Spleen (tissue), 11 donors: ENCODE results near the gene ADRB2. TPM values are rescaled to one million over a fixed set of nuclear protein-coding genes. Genes with fewer than 3 reads are reported as not detected.

Source experiments
- DNase-seq: peaks from one replicate; pipeline ENCODE4 v3.0.0-alpha.2; 2020
- H3K27ac ChIP-seq, 8 donors: fragments of 200-600 bp; sonication (generic) in 7 of 8; 1 replicate in 4 of 8; 2 replicates in 4 of 8; pipeline versions ENCODE4 v1.5.0 to v1.8.0; 2016 to 2021; ENCODE audit warnings: inconsistent platforms in 4 of 8, mild to moderate bottlenecking in 4 of 8, moderate library complexity in 1 of 8
- H3K27me3 ChIP-seq, 7 donors: fragments of 200-600 bp; sonication (generic) in 6 of 7; replicated peaks in 1 of 7; 1 replicate in 4 of 7; 2 replicates in 3 of 7; pipeline versions ENCODE4 v1.5.0 to v1.8.0; 2016 to 2021; ENCODE audit warnings: inconsistent platforms in 3 of 7, mild to moderate bottlenecking in 1 of 7
- H3K36me3 ChIP-seq, 6 donors: fragments of 200-600 bp; sonication (generic) in 5 of 6; 1 replicate in 4 of 6; 2 replicates in 2 of 6; pipeline versions ENCODE4 v1.5.0 to v1.8.0; 2016 to 2021; ENCODE audit warnings: inconsistent platforms in 2 of 6
- H3K4me1 ChIP-seq, 6 donors: fragments of 200-600 bp; sonication (generic) in 5 of 6; 1 replicate in 3 of 6; 2 replicates in 3 of 6; pipeline versions ENCODE4 v1.5.0 to v1.8.0; 2016 to 2021; ENCODE audit warnings: inconsistent platforms in 3 of 6
- H3K4me3 ChIP-seq, 8 donors: fragments of 200-600 bp; sonication (generic) in 7 of 8; 1 replicate in 4 of 8; 2 replicates in 4 of 8; pipeline versions ENCODE4 v1.5.0 to v1.8.0; 2016 to 2021; ENCODE audit warnings: inconsistent platforms in 4 of 8, mild to moderate bottlenecking in 4 of 8, moderate library complexity in 2 of 8
- H3K9me3 ChIP-seq, 8 donors: fragments of 200-600 bp; sonication (generic) in 7 of 8; 1 replicate in 4 of 8; 2 replicates in 4 of 8; pipeline versions ENCODE4 v1.5.0 to v1.8.0; 2016 to 2021; ENCODE audit warnings: inconsistent platforms in 4 of 8
- POLR2A ChIP-seq, 3 donors: fragments of 450-650 bp; IDR thresholded peaks; one replicate each; pipeline ENCODE4 v1.5.1; 2017; ENCODE audit warnings: antibody characterized with exemption in 3 of 3, mild to moderate bottlenecking in 1 of 3
- POLR2AphosphoS5 ChIP-seq, 3 donors: sonication (generic); formaldehyde crosslinking; IDR thresholded peaks; one replicate each; pipeline ENCODE4 v1.5.1; 2017; ENCODE audit warnings: antibody characterized with exemption in 3 of 3
- WGBS, 5 donors: extraction: QIAGEN DNeasy Blood & Tissue Kit in 3 of 5; methylation state at CpG; one replicate each; pipeline versions ENCODE4 v1.1.5 to v1.1.7; 2013 to 2018; 5-methylcytosine and 5-hydroxymethylcytosine counted together
- intact Hi-C: fragments of 100-400 bp; cut with DNase I; formaldehyde crosslinking; loops from one replicate; pipeline ENCODE4 v1.15.0; 2023; ENCODE audit warnings: low total_unique reads
- polyA plus RNA-seq, 3 donors: library from polyadenylated mRNA; stranded (reverse); fragments of 200-250 nt; gene quantifications; one replicate each; pipeline ENCODE4 v1.2.1, GENCODE V29; 2013
- total RNA-seq, 7 donors: library from RNA; depleted of rRNA in 3 of 7; stranded (reverse); fragments of >200 nt in 3 of 7; fragmentation: NEBNext Ultra II Directional in 4 of 7; extraction: Animal tissue kit (Norgen Biotek cat#: 25700) in 4 of 7; gene quantifications; one replicate each; pipeline versions ENCODE4 v1.1.0 to v1.2.1, GENCODE V29; 2016 to 2021
- TF ChIP-seq, protein P1 (sequence below), 11 experiments: fragments of 200-600 bp in 7 of 11; fragments of 450-650 bp in 4 of 11; sonication (generic) in 4 of 11; IDR thresholded peaks in 8 of 11; conservative IDR thresholded peaks in 3 of 11; 1 replicate in 7 of 11; 2 replicates in 4 of 11; pipeline versions ENCODE4 v1.4.0 to v1.8.0; 2016 to 2021; ENCODE audit warnings: antibody characterized with exemption in 11 of 11, inconsistent platforms in 4 of 11, mild to moderate bottlenecking in 1 of 11
- donor health status: healthy with polysubstance abuse.
- donor health status: DM: no; HTN: no; CAD: no; lungs with moderate emphysema.
- donor health status: DM: no; HTN: no; CAD: no.
- donor health status: Bipolar disorder and iron deficiency.
- donor health status: healthy.
- donor health status: DM: no; HTN: no; CAD: no.
- donor health status: DM: yes; HTN: yes; CAD: no.

Gene ADRB2
- total and polyA plus RNA-seq, 10 donors, result 1.2 to 23.1 (median 9.4) TPM

DNA sequence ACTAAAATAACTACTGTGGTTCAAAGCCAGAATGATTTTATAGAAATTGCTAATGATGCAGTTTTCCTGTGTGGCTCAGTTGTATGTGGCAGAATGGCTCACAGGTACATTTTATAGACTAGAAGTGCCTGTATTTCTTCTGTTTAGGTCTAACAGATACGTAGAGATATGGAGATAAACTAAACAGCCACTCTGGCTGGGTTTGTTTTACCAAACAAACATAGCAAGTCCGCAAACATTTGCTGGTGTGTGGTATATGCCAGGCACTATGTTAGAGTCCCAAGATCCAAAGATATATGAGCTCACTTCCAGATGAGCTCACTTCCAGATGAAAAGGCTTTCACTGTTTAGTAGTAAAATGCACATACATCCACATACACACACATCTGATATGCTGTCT, 24.4 kb downstream of the ADRB2 start:
- H3K4me1 ChIP-seq, result peaks cover 11 to 73% (median 43%) of the 10 kb centered on the region in 6 donors
- no peaks in the 10 kb centered on the region for H3K27me3 ChIP-seq
- TF ChIP-seq POLR2A (IDR thresholded peaks at IDR 0.05) (no peak), POLR2AphosphoS5 (IDR thresholded peaks at IDR 0.05) (no peak)
- TF ChIP-seq, protein P1, sequence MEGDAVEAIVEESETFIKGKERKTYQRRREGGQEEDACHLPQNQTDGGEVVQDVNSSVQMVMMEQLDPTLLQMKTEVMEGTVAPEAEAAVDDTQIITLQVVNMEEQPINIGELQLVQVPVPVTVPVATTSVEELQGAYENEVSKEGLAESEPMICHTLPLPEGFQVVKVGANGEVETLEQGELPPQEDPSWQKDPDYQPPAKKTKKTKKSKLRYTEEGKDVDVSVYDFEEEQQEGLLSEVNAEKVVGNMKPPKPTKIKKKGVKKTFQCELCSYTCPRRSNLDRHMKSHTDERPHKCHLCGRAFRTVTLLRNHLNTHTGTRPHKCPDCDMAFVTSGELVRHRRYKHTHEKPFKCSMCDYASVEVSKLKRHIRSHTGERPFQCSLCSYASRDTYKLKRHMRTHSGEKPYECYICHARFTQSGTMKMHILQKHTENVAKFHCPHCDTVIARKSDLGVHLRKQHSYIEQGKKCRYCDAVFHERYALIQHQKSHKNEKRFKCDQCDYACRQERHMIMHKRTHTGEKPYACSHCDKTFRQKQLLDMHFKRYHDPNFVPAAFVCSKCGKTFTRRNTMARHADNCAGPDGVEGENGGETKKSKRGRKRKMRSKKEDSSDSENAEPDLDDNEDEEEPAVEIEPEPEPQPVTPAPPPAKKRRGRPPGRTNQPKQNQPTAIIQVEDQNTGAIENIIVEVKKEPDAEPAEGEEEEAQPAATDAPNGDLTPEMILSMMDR (IDR thresholded peaks at IDR 0.05 in 8 of 11, conservative IDR thresholded peaks at IDR 0.05 in 3 of 11), result no peak
- peak overlapping the region in 3 of 8 donors; percentile 42 to 82 (median 79) for H3K27ac ChIP-seq
- no peak overlapping the region for H3K4me3 ChIP-seq
- no peaks in the 10 kb centered on the region for H3K9me3 ChIP-seq
- no peaks in the 10 kb centered on the region for H3K36me3 ChIP-seq
- DNase-seq, result no peak
- intact Hi-C loops, result no loop called here
- 87 to 95% (median 93%) methylated on average over 2 of the region's 2 CpGs for WGBS, 5 donors

DNA sequence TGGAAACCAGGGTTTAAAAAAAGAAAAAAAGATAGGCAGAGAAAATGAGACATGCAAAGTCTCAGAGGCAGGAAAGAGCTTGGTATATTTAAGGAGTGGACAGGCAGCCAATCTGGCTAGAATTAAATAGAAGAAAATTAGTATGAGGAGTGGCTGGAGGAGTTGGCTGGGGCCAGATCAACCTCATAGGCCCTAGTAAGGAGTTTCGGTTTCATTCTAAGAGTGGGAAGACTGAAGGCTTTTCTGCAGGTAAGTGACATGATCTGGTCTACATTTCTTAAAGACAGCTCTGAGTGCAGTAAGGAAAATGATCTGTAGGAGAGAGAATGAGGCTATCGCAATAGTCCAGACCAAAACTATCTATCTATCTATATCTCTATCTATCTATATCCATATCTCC, 27.5 kb downstream of the ADRB2 start:
- DNase-seq, result no peak
- Histone ChIP-seq H3K27ac (peak overlapping the region in 4 of 8 donors; percentile 18 to 84 (median 53)), H3K36me3 (no peaks in the 10 kb centered on the region), H3K9me3 (no peaks in the 10 kb centered on the region), H3K4me1 (peaks cover 9 to 61% (median 40%) of the 10 kb centered on the region in 6 donors), H3K27me3 (no peaks in the 10 kb centered on the region), H3K4me3 (no peak overlapping the region)
- 84 to 91% (median 86%) methylated on average over 2 of the region's 2 CpGs for WGBS, 5 donors
- intact Hi-C loops, result no loop called here
- TF ChIP-seq, protein P1 (IDR thresholded peaks at IDR 0.05 in 8 of 11, conservative IDR thresholded peaks at IDR 0.05 in 3 of 11), result no peak
- TF ChIP-seq POLR2A (IDR thresholded peaks at IDR 0.05) (no peak), POLR2AphosphoS5 (IDR thresholded peaks at IDR 0.05) (no peak)

DNA sequence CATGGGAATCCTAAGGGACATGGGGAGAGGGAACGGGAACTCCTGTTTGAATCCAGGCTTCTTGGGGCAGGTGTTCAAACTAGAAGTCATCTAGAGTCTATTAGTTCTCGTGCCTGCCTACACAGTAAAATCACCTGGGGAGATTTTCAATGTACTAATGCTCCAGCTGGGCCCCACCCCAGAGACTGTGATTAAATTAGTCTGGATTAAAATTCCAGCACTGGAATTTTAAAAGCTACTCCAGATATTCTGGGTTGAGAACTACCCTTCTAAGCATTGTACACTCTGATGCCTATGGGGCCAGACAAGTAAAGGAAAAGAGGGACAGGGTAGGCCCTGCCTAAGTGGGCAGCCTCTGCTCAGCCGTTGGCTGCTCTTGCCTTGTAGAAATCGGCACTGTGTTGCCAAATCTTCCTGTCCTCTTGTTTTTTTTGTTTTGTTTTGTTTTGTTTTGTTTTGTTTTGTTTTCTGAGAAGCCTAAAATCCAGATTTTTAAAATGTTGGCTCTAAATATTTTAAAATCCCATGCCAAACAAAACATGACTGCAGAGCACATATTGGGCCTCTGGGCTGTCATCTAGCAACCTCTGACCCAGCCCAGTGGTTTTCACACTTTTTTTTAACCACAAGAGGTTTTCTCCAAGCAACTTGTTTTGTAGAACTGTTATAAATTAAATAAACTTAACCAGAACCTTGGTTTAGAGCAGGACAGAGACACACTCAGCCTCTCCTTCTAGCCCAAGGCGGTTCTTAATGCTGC, 29.0 kb downstream of the ADRB2 start:
- intact Hi-C loops, result no loop called here
- Histone ChIP-seq H3K4me3 (no peak overlapping the region), H3K36me3 (no peaks in the 10 kb centered on the region), H3K9me3 (no peaks in the 10 kb centered on the region), H3K4me1 (peaks cover 0 to 61% (median 36%) of the 10 kb centered on the region in 6 donors), H3K27ac (peak overlapping the region in 6 of 8 donors; percentile 3 to 84 (median 61)), H3K27me3 (no peaks in the 10 kb centered on the region)
- DNase-seq, result no peak
- WGBS, 5 donors, result 69 to 84% (median 76%) methylated on average over 5 of the region's 5 CpGs
- TF ChIP-seq POLR2AphosphoS5 (IDR thresholded peaks at IDR 0.05) (no peak), POLR2A (IDR thresholded peaks at IDR 0.05) (no peak)
- TF ChIP-seq, protein P1 (IDR thresholded peaks at IDR 0.05 in 8 of 11, conservative IDR thresholded peaks at IDR 0.05 in 3 of 11), result no peak

DNA sequence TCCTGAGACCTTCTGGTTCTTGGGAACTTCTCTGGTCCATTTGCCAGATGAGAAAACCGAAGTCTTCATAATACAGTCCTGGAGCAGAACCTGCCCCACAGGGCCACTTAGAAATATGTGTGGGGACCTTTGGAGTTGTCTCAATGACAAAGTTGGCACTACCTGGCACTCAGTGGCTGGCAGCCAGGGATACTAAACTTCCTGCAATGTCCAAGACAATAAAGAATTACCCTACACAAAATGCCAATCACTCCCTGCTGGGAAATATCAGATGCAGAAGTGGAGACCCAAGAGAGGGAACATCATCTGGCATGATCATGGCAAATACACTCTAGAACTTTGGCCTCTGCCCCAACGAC, 29.6 kb downstream of the ADRB2 start:
- Histone ChIP-seq H3K4me1 (peaks cover 0 to 61% (median 37%) of the 10 kb centered on the region in 6 donors), H3K4me3 (no peak overlapping the region), H3K9me3 (no peaks in the 10 kb centered on the region), H3K36me3 (no peaks in the 10 kb centered on the region), H3K27me3 (no peaks in the 10 kb centered on the region), H3K27ac (peak overlapping the region in 6 of 8 donors; percentile 3 to 84 (median 61))
- no peak for DNase-seq
- intact Hi-C loops, result no loop called here
- TF ChIP-seq, protein P1 (IDR thresholded peaks at IDR 0.05 in 8 of 11, conservative IDR thresholded peaks at IDR 0.05 in 3 of 11), result no peak
- TF ChIP-seq POLR2A (IDR thresholded peaks at IDR 0.05), result no peak
- TF ChIP-seq POLR2AphosphoS5 (IDR thresholded peaks at IDR 0.05), result no peak
- 55 to 79% (median 73%) methylated on average over 2 of the region's 2 CpGs for WGBS, 5 donors
